Activated CD8-positive, alpha-beta memory T cell treated with anti-CD3 and anti-CD28 coated beads for 24 hours (primary cell): Measurements from ENCODE around the gene TMEM151A.
"Not testable (repeated sequence)": the region's sequence is repeated elsewhere in the genome, so short reads cannot be mapped to it uniquely, and the experiment has no call there.

Experiments
- DNase-seq: peaks from one replicate; pipeline ENCODE4 v3.0.0-alpha.2; 2020

The TMEM151A gene

DNA sequence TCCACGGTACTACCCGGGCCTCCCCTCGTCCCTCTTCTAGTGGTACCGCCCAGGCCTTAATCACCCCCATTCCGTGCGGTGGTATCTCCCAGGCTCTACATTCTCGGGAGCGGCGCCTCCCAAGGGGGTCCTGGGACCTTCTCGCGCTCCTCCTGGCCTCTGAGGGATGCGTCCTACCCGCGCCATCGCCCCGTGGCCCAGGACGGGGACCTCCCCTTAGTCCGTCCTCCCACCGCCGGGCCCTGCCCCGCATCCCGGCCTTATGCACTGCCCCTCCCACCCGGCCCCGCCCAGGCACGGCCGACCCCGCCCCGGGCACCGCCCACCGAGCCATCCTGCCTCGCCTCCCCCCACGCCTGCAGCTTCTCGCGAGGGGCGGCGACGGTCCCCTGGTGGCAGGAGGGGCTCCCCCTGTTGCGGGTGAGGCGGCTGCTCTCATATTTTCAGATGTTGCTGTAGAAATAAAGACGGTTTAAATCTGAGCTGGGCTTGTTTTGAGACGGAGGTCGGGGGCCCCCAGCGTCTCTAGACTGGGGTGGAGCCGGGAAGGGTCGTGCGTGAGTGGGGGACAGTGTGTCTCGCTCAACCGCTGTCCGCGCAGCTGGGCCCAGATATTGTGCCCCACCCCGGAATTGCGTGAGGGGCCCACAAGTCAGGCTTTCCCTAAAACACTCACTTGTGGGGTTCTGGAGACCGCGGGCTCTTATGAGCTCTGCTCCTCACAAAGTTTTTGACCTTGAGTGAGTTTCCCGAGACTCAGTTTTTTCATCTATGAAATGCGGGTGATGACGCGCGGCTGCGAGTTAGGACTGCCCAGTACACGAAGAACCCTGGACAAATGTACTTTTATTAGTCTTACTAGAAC, 24.1 kb upstream of the TMEM151A start:
- DNase-seq: peak; percentile 94

DNA sequence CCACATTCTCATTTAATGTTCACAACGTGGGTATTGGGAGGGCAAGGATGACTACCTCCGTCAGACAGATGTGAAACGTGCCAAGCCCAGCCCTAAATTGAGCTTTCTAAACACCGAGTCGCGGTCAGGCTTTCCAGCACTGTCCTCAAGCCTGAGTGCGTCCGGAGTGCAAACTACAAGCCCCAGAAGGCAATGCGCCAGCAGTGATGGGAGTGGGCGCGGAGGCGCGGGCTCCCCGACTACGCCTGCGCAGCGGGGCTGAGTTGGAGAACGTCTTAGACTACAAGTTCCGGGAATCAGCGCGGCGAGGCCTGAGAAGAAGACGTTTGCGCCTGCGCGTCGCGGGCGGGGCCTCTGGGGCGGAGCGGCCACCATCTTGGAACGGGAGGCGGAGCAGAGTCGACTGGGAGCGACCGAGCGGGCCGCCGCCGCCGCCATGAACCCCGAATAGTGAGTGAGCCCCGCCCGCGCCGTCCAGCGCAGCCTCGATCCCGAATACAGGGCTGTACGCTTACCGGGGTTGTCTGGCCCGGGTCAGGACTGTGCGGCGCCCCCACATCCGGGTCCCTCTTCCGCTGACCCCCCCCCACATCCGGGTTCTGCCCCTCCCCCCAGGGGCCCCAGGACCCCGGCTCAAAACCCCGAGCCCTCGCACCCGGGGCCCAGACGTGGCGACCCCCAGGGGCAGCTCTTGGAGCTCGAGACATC, 23.3 kb upstream of the TMEM151A start, which contains the start of gene RAB1B:
RAB1B (plus strand) TSS at position 396 of the 708 bp plus-strand sequence; CDS start at position 437, 41 bp downstream.
- DNase-seq: peak; percentile 100

GRCh38 chr11:66268952-66269905, 22.5 kb upstream of the TMEM151A start:
- no peak for DNase-seq

- no peak for DNase-seq
Measured at GRCh38 chr11:66271816-66272215, 19.9 kb upstream of the TMEM151A start.

DNA sequence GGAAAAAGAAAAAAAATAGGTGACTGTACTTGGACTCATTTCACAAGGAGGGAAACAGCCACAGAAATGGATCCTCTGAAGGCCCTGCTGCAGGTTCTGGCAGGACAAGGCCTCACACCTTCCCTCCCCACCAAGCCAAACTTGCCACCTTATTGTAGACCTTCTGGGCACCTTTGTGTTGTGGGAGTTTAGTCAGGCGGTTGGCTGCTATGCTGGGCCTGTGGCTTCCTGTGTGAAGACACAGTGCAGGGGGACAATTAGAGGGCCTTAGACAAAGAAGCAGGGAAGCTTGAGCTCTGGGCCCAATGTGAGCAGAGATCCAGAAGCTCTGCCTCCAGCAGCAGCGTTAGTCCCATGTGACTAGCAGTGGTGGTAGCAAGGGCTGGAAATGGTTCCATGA, 19.1 kb upstream of the TMEM151A start:
- no peak for DNase-seq

DNA sequence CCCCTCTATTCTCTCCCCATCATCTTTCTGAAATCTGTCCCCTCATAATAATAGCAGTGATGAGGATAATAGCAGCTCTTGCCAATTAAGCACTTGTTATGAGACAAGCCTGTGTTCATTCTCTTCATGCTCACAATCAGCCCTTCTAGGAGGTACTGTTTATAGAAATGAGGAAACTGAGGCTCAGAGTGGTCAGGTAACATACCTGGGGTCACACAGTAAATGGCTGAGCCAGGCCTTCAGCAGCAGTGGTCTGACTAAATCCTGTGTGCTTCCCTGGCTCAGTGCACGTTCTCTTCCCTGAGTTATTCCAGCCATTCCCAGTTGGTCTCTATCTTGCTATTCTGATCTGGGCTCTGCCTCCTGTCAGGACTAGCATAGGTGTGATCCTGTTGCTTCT, 17.5 kb upstream of the TMEM151A start:
- no peak for DNase-seq

- no peak for DNase-seq
Measured at GRCh38 chr11:66275396-66275795, 16.3 kb upstream of the TMEM151A start.

- DNase-seq: no peak
Measured at GRCh38 chr11:66275984-66276612, 15.6 kb upstream of the TMEM151A start.

DNA sequence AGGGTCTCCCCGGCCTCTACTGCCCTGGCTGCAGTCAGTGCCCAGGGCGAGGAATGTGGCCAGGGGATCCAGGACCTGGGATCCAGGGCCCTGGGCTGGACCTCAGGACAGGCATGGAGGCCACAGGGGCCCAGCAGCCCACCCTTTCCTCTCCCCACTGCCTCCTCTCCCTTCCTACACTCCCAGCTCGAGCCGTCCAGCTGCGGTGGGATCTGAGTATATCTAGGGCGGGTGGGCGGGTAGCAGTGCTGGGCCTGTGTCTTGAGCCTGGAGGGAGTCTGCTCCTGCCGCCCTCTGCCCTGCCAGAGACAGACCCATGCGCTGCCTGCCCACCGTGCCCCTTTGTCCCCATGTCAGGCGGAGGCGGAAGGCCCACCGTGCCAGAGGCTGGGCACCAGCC, 15.1 kb upstream of the TMEM151A start:
- DNase-seq: not testable (repeated sequence)

GRCh38 chr11:66277064-66277463, 14.6 kb upstream of the TMEM151A start:
- DNase-seq: not testable (repeated sequence)

- peak; percentile 77 for DNase-seq
Measured at GRCh38 chr11:66277471-66278362, 14.0 kb upstream of the TMEM151A start, which contains the start of gene CNIH2. Gene CNIH2, plus strand, starts transcription at chr11:66278175. Its CDS starts 282 bp downstream, at chr11:66278457.

GRCh38 chr11:66278363-66279091, 13.2 kb upstream of the TMEM151A start:
- DNase-seq: no peak

GRCh38 chr11:66279092-66279734, 12.5 kb upstream of the TMEM151A start:
- no peak for DNase-seq

- no peak for DNase-seq
Measured at GRCh38 chr11:66280428-66280827, 11.3 kb upstream of the TMEM151A start.

DNA sequence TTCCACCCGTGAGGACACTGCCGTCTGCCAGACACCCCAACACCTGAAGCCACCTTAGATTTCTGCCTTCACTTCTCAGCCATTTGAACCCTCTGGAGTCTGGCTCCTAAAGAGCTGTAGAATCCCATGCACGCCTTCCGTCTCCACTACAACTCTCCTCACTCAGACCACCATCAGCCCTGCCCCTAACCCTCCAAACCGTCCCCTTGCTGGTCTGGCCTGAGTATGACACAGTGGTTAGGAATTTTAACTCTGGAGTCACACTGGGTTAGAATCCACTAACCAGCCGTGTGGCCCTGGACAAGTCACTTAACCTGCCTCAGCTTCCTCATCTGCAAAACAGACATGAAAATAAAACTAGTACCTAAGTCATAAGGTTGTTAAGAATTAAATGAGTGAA, 10.7 kb upstream of the TMEM151A start:
- DNase-seq: no peak

GRCh38 chr11:66281776-66282467, 9.8 kb upstream of the TMEM151A start:
- no peak for DNase-seq

GRCh38 chr11:66282468-66283455, 8.9 kb upstream of the TMEM151A start:
- peak; percentile 99 for DNase-seq
